ENCODE measurements around the gene MRC2.

DNA sequence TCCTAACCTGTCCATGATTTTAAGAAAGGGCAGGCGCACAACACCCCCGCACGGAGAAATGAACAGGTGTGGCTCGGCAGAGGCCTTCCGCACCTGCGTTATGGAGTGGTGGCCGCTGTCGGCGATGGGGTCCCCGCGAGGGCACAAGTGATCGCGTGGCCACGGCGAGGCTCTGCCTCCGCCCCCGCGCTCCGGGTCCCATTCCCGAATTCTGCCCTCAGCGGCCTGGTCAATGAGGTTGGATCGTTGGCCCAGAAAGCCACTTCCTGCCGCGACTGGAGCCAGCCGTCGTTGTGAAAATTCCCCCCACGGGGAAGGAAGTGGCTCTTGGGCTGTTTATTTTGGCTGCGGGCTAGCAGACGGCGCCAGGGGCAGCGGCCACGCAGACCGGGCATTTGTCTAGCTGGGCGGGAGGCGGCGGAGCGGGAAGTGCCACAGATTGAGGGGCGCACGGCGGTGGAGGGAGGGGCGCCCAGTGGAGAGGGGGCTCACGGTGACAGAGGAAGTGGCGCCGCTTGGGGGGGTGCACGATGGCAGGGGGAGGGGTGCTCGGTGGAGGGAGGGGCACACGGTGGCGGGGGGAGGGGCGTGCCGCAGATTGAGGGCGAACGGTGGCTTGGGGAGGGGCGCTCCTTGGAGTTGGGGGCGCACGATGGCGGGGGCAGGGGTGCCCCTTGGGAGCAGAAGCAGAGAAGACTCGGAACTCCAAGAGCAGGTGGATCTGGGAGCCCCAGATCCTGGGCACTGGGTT is 25.0 kb downstream of the MRC2 start:
- TF ChIP-seq POLR2A (IDR thresholded peaks at IDR 0.05; ENCODE audit: low read depth, low read length): 0 out of 2 replicates have a peak, but pooled peaks have one; percentile 9
- TF ChIP-seq POLR2AphosphoS5 (IDR thresholded peaks at IDR 0.05; ENCODE audit: low read depth, low read length): no peak
- TF ChIP-seq TAF1 (IDR thresholded peaks at IDR 0.05; ENCODE audit: borderline replicate concordance, low read depth, low read length): 0 out of 2 replicates have a peak, but pooled peaks have one; percentile 33
